ENCODE data around the gene NEGR1. TPM values are rescaled to one million over a fixed set of nuclear protein-coding genes. Genes with fewer than 3 reads are reported as not detected.

Gene NEGR1
- total RNA-seq, 4 donors from 2014 or later: 4.6 to 5.7 (median 5.0) TPM

DNA sequence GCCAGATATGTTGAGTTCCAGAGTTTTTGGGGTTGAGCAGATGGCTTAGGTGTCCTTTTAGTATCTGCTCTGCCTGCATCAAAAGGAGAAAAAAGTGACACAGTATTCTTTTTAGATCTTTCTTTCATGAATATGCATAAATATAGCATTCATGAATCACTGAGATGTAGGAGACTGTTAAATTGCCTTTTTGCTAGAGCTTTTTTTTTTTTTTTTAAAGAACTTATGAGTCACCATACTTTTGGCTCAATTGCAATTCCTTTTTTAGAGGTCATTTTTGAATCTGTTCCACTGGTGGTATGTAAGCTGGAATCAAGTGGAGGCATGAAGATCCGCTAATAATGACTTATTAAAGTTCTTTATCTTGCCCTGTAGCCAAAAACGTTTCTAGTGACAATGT lies 720.6 kb downstream of the NEGR1 start:
- Histone ChIP-seq H3K4me1 (no peaks in the 10 kb centered on the region), H3K9me3 (no peaks in the 10 kb centered on the region), H3K27me3 (no peaks in the 10 kb centered on the region), H3K27ac (no peak overlapping the region), H3K4me3 (no peak overlapping the region), H3K36me3 (no peaks in the 10 kb centered on the region)
- ATAC-seq (no peak), DNase-seq (no peak)
- TF ChIP-seq, protein P1, sequence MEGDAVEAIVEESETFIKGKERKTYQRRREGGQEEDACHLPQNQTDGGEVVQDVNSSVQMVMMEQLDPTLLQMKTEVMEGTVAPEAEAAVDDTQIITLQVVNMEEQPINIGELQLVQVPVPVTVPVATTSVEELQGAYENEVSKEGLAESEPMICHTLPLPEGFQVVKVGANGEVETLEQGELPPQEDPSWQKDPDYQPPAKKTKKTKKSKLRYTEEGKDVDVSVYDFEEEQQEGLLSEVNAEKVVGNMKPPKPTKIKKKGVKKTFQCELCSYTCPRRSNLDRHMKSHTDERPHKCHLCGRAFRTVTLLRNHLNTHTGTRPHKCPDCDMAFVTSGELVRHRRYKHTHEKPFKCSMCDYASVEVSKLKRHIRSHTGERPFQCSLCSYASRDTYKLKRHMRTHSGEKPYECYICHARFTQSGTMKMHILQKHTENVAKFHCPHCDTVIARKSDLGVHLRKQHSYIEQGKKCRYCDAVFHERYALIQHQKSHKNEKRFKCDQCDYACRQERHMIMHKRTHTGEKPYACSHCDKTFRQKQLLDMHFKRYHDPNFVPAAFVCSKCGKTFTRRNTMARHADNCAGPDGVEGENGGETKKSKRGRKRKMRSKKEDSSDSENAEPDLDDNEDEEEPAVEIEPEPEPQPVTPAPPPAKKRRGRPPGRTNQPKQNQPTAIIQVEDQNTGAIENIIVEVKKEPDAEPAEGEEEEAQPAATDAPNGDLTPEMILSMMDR (IDR thresholded peaks at IDR 0.05 in 4 of 5, conservative IDR thresholded peaks at IDR 0.05 in 1 of 5): no peak
- no peak for TF ChIP-seq POLR2A (IDR thresholded peaks at IDR 0.05)
- in situ Hi-C loops (cut with MboI; ENCODE audit: low sequenced_read_pairs in 4 of 4): no loop called here
- intact Hi-C loops (cut with DNase I; ENCODE audit: low total_unique reads): no loop called here

DNA sequence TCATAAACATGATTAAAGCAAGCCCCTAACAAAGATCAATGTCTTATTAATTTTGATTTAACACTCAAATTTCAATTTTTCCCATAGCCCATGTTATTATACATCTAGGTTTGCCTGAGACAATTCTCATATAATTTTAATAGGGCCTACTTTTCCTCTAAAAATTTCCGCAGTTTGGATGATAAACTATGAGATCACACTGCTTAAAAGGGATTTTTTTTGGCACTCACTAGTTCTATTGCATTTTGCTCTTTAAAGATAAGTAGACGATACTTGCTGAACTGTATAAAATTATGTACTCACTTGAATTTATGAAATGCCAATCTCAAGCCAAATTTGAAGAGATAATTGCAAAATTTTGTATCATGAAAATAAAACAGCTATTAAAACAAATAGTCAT lies 721.1 kb downstream of the NEGR1 start:
- DNase-seq (no peak), ATAC-seq (no peak)
- no peak overlapping the region for H3K27ac ChIP-seq
- no peaks in the 10 kb centered on the region for H3K4me1 ChIP-seq
- in situ Hi-C loops (cut with MboI; ENCODE audit: low sequenced_read_pairs in 4 of 4): no loop called here
- H3K27me3 ChIP-seq: no peaks in the 10 kb centered on the region
- no peak overlapping the region for H3K4me3 ChIP-seq
- H3K36me3 ChIP-seq: no peaks in the 10 kb centered on the region
- H3K9me3 ChIP-seq: no peaks in the 10 kb centered on the region
- intact Hi-C loops (cut with DNase I; ENCODE audit: low total_unique reads): no loop called here
- TF ChIP-seq, protein P1 (IDR thresholded peaks at IDR 0.05 in 4 of 5, conservative IDR thresholded peaks at IDR 0.05 in 1 of 5): no peak
- TF ChIP-seq POLR2A (IDR thresholded peaks at IDR 0.05): no peak

DNA sequence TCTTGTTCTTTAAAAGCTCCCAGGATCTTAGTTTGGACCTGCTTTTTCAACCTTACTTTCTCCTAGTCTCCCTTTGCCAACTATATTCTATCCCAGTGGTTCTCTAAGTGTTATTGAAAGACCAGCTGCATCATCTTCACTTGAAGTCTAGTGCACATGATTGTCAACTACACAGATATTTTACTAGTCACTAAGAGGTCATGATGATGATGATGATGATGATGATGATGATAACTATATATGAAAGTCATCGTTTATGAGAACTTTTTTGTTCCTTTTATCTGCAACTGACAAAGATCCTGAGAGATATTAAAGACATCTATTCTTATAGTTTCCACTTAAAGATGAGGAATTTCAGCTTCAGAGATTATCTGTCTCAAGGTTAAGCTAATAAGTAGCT lies 722.5 kb downstream of the NEGR1 start:
- TF ChIP-seq, protein P1 (IDR thresholded peaks at IDR 0.05 in 4 of 5, conservative IDR thresholded peaks at IDR 0.05 in 1 of 5): no peak
- TF ChIP-seq POLR2A (IDR thresholded peaks at IDR 0.05): no peak
- no peak for DNase-seq
- Histone ChIP-seq H3K27ac (no peak overlapping the region), H3K9me3 (no peaks in the 10 kb centered on the region), H3K4me1 (no peaks in the 10 kb centered on the region), H3K4me3 (no peak overlapping the region), H3K27me3 (no peaks in the 10 kb centered on the region), H3K36me3 (no peaks in the 10 kb centered on the region)
- intact Hi-C loops (cut with DNase I; ENCODE audit: low total_unique reads): no loop called here
- no peak for ATAC-seq
- in situ Hi-C loops (cut with MboI; ENCODE audit: low sequenced_read_pairs in 4 of 4): no loop called here

DNA sequence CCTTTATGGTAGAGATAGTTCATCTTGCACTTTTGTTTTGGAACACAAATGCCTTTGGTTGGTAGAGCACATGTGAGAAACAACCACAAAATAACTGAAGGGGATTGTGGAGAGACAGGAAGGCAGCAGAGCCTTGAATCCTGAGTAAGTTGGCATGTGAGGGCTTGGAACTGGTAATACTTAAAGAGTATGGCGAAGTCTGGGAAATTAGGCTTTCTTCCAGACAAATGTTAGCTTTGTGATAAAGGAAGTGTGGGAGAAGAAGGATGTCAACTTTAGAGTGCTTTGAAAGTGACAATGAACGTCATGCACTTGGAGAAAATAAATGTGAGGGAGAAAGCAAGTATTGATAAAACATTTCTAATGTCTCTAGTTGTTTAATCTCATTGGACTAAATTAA lies 725.2 kb downstream of the NEGR1 start:
- Histone ChIP-seq H3K9me3 (no peaks in the 10 kb centered on the region), H3K4me3 (no peak overlapping the region), H3K27ac (no peak overlapping the region), H3K27me3 (no peaks in the 10 kb centered on the region), H3K36me3 (no peaks in the 10 kb centered on the region), H3K4me1 (no peaks in the 10 kb centered on the region)
- DNase-seq (no peak), ATAC-seq (no peak)
- TF ChIP-seq, protein P1 (IDR thresholded peaks at IDR 0.05 in 4 of 5, conservative IDR thresholded peaks at IDR 0.05 in 1 of 5): no peak
- no peak for TF ChIP-seq POLR2A (IDR thresholded peaks at IDR 0.05)
- in situ Hi-C loops (cut with MboI; ENCODE audit: low sequenced_read_pairs in 4 of 4) (no loop called here), intact Hi-C loops (cut with DNase I; ENCODE audit: low total_unique reads) (no loop called here)

DNA sequence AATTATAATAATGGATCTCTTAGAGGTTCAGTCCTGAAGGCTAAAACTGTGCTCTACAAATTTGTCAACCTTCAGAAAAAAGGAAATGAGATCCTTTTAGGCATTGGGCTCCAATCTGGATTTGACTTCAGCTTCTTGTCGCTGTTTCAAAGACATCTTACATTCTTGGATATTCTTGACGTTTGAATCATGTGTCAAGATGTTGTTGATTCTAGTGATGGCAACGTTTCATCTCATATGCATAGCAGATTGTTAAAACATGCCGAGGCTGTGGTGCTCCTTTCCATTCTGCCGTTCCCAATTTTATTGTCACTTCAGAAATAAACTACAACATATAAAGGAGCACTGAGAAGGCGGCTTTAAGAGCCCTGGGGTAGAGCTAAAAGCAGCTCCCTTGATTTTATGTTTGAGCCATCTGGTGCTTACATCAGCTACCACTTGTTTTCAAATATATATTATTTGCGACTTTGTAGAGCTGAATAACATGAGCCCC lies 733.9 kb downstream of the NEGR1 start:
- Histone ChIP-seq H3K27ac (no peak overlapping the region), H3K9me3 (no peaks in the 10 kb centered on the region), H3K36me3 (no peaks in the 10 kb centered on the region), H3K4me3 (no peak overlapping the region), H3K4me1 (no peaks in the 10 kb centered on the region), H3K27me3 (no peaks in the 10 kb centered on the region)
- TF ChIP-seq POLR2A (IDR thresholded peaks at IDR 0.05): no peak
- TF ChIP-seq, protein P1 (IDR thresholded peaks at IDR 0.05 in 4 of 5, conservative IDR thresholded peaks at IDR 0.05 in 1 of 5): no peak
- intact Hi-C loops (cut with DNase I; ENCODE audit: low total_unique reads): no loop called here
- no peak for ATAC-seq
- in situ Hi-C loops (cut with MboI; ENCODE audit: low sequenced_read_pairs in 4 of 4): no loop called here
- DNase-seq: no peak
